LHCN-M2 (cell line): ENCODE measurements around the gene HEPHL1. TPM values are rescaled to one million over a fixed set of nuclear protein-coding genes. Genes with fewer than 3 reads are reported as not detected.
"Not testable (repeated sequence)": the region's sequence is repeated elsewhere in the genome, so short reads cannot be mapped to it uniquely, and the experiment has no call there.

Experiments used
- DNase-seq: peaks from one replicate; pipeline ENCODE4 v3.0.0-alpha.2; 2012; ENCODE audit warnings: low read depth
- total RNA-seq: library from RNA; depleted of rRNA; stranded (reverse); fragments of >200 nt; gene quantifications from 2 replicates; pipeline ENCODE4 v1.2.3, GENCODE V29; 2014; rRNA removed

HEPHL1 gene
- total RNA-seq, 1 experiment from 2014 or later = not detected

DNA sequence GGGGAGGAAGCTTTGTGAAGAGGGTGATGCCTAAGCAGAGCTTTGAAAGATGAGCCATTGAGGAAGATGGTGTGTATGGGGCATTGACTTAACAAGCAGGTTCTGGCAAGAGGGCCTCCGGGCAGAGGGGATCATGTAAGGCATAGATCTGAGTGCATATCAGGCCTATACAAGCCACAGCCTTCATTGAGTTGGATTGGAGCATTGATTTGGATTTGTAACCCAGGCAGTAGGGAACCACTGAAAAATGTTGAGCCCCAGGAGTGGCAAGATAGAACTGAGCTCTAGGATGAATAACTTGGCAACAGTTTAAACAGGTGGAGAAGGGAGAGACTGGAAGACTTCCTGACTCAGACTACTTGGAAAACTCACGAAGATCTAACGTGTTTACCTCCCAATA lies 128.9 kb downstream of the HEPHL1 start:
- no peak for DNase-seq

DNA sequence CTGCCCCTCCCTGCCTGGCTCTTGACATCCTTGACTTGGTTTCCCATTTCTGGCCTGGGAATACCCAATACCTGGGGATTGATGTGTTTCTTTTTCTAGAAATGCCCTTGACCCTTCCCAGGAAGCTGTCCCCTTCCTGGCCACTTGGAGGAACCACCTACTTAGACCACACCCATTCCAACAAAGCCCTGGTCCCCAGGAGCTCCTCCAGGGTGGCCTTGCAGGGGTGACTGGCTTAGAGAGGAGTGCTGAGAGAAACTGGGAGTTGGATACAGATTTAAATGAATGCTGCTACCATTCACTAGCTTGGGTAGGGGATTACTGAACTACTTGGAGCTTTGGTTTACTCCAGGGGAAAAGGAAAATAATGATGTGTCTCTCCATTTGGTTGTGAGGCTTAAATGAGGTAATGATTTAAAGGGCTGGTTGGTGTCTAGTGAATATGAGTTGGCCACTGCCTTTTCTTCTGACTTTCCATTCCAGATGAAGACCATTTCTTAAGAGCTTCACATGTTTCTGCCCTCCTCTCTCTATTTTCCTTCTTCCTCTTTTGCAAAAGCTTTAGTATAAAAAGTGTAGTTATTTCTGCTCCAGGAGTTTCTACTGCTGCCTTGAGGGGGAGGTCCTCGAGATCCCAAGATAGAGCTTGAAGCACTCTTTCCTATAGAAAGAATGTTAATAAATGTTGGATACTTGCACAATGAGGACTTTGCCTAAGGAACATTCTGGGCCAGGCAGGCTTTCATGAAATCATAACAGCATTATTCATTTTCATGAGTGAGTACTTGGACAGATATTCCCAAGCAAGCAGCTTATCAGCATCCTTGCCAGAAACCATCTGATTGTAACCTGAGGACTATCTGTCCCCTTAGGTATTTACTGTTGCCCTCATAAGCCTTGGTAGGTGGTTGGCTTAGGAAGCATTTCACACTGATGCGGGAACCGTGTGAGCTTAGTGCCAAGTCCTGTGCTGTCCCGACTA lies 129.8 kb downstream of the HEPHL1 start:
- no peak for DNase-seq

DNA sequence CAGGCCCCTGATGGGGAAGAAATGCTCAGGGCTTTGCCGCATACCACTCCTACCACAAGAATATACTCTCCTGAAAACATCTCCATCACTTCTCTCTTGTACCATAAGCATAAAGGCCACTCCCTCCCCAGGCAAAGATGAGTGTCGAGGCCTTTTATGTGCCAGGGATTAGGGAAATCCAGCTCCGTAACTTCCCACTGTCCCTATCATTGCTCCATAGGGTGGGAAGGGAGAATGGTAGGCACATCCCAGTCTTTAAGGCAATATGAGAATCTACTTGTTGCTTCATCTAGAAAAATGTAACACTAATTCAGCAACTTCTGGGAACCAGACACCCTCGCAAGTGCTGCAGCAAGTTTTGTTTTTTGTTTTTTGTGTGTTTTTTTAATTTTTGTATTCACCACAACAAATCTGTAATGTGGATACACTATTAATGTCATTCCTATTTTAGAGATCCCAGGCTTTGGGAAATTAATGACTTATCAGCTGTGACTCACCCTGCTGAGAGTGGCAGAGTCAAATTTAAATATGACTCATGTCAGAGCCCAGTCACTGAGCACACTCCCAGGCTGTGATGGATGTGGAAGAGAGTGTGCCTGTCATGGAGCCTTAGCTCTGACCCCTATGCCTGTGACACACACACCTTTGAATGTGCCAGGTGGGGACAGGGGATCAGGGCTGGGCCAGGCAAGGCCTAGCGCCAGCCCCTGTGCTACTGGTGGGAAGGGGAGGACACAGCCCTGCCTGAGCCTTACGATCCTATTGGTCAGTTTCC lies 130.9 kb downstream of the HEPHL1 start:
- peak; percentile 84 for DNase-seq

DNA sequence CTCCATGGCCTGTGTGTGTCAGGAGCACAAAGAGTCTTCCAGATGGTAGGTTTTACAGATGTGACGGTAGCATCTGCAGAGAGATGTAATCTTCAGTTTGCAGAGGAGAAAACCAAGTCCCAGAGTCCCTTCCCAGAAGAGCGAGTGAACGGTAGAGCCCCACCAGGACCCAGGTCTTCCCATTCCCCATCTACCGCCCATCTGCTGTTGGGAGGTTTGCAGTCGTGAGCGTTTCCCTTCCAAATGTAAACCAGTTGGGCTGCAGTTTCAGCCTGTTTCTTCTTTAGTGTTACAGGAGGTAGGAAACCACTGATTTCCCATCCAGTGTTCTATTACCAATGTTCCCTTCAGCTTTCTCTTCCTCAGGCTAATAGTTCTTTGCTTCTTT lies 131.5 kb downstream of the HEPHL1 start:
- DNase-seq = no peak

DNA sequence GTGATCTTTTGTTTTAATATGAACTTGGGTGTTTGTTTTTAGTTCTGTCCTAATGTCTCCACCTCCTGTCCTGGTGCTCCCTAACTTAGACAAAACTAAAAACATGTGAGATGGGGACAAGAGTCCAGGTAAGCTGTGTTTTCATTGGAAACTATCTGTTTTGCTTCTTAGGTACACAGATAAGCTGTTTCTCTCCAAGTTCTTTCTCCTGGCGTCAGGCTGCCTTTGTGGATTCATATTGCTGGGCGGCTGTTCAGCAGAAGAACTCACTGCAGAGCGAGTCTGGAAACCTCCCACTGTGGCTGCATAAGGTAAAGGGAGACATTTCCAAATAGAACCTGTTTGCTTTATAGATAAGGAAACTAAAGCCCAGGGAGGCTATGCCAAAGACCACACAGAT lies 132.2 kb downstream of the HEPHL1 start:
- no peak for DNase-seq

DNA sequence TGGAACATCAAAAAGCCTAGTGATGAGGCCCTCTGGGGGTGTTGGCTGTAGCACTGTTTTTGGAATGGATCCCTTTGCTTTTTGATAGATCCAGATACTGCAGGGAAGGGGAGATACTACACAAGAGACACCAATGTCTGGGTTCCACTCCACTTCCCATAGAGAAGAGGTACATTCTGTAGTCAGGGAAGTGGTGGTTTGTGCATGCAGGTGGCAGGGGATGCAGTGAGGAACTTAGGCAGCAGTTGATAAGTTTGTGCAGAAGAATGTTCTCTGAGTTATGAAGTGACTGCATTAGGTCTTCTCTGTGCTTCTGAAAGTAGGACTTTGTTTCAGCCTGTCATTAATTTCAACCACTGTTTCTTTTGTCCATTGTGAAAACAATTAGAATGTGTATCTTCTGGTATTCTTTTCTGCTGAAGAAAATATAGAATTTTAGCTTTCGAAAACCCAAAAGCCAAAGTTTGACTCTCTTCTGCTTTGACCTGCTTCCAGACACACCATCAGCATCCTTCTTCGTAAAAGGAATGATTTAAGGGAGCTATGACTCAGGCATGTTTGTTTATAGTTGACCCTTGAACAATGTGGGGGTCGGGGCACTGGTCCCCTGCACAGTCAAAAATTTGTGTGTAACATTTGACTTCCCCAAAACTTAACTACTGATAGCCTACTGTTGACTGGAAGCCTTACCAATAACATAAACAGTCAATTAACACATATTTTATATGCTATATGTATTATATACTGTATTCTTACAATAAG lies 133.1 kb downstream of the HEPHL1 start:
- DNase-seq = no peak

DNA sequence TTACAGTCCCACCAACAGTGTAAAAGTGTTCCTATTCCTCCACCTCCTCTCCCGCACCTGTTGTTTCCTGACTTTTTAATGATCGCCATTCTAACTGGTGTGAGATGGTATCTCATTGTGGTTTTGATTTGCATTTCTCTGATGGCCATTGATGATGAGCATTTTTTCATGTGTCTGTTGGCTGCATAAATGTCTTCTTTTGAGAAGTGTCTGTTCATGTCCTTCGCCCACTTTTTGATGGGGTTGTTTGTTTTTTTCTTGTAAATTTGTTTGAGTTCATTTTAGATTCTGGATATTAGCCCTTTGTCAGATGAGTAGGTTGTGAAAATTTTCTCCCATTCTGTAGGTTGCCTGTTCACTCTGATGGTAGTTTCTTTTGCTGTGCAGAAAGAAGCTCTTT lies 136.2 kb downstream of the HEPHL1 start:
- DNase-seq = not testable (repeated sequence)

Other genes starting within 250 kb of the HEPHL1 start
- 27.9 and 28.9 TPM in 2 replicates for gene MED17, start 237.1 kb upstream of the HEPHL1 start, total RNA-seq
- not detected in 2 replicates for gene VSTM5, start 170.7 kb upstream of the HEPHL1 start, total RNA-seq
- 40.7 and 46.4 TPM in 2 replicates for gene PANX1, start 107.5 kb downstream of the HEPHL1 start, total RNA-seq